Measurements from ENCODE around the gene NOBOX.

- TF ChIP-seq, protein P1, sequence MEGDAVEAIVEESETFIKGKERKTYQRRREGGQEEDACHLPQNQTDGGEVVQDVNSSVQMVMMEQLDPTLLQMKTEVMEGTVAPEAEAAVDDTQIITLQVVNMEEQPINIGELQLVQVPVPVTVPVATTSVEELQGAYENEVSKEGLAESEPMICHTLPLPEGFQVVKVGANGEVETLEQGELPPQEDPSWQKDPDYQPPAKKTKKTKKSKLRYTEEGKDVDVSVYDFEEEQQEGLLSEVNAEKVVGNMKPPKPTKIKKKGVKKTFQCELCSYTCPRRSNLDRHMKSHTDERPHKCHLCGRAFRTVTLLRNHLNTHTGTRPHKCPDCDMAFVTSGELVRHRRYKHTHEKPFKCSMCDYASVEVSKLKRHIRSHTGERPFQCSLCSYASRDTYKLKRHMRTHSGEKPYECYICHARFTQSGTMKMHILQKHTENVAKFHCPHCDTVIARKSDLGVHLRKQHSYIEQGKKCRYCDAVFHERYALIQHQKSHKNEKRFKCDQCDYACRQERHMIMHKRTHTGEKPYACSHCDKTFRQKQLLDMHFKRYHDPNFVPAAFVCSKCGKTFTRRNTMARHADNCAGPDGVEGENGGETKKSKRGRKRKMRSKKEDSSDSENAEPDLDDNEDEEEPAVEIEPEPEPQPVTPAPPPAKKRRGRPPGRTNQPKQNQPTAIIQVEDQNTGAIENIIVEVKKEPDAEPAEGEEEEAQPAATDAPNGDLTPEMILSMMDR (IDR thresholded peaks at IDR 0.05) = no peak
- no peak for TF ChIP-seq POLR2A (IDR thresholded peaks at IDR 0.05)
Measured at GRCh38 chr7:144379776-144380384, 23.6 kb downstream of the NOBOX start.
